DLD1 (cell line): ENCODE results near the gene EXOC6.

Experiments
- in situ Hi-C: cut with HindIII; loops from 2 replicates; pipeline ENCODE4 v1.10.0; 2017; ENCODE audit warnings: low sequenced_read_pairs

EXOC6 gene

GRCh38 chr10:92997620-92998019 is 149.3 kb downstream of the EXOC6 start:
- in situ Hi-C loops: no loop called here

DNA sequence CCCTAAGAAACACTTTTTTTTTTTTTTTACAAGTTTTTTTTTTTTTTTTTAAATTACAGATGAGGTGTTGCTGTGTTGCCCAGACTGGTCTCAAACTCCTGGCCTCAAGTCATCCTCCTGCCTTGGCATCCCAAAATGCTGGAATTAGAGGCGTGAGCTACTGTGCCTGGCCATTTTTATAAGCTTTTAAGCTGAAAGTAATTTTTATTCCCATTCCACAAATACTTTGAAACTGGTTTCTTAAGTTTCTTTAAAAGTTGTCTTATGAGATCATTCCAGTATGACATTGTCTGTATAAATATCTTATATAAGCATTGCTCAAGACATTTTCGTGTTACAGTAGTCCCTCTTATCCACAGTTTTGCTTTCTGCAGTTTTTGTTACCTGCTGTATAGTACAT is 150.9 kb downstream of the EXOC6 start:
- in situ Hi-C loops: no loop called here

DNA sequence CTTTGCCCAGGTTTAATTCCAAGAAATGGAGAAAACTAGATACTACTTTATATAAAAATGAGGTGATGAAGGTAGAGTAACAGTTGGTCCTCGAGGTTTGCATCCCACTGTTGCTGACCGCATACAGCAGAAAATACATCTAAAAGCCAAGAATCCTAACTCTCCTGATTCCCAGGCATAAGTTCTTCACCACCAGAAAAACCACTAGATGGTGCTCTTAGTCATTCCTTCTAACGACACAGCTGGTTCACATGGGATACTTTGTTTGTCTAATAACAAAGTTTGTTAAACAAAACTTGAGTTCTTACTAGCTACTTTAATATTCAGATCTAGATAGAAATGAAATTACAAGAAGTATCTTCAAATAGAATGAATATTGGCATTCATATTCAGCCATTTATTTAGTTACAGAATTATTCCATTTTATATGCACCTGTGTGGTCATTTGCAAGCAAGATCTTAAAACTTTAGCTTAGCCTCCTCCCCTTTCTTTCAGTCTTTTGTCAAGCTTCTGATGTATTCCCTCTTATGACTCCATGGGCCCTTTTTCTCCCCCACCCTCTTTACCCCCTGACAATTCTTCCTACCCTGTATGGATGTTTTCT is 158.2 kb downstream of the EXOC6 start:
- in situ Hi-C loops: no loop called here

- in situ Hi-C loops: no loop called here
These were observed 167.4 kb downstream of the EXOC6 start for GRCh38 chr10:93015722-93016121.

DNA sequence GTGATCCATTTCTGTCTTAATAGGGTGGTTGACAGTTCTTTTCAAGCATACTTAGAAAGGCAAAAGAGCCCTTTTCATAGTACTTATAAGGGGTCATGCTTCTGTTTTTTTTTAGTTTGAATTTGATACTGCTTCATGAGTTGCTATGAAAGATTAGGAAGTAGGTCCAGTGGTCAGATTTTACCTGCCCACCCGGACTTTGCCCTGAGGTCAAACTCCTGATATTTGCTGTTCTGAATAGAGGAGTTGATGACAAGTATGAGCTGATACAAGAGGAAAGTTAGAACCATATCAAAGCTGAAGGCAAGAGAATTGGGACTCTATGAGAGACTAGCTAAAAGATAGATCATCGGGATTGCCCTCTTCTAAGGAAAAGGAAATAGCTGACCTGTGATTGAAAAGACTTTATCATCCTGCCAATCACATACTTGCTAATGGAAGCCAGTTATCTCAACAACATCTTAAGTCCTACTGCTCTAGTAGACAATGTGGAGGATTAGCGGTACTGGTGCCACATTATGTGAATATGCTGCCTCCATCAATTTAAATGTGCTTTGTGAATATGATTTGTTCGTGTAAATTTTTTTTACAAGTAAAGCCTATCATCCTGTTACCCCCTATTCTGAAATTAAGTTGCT is 174.8 kb downstream of the EXOC6 start:
- in situ Hi-C loops: no loop called here

- in situ Hi-C loops: no loop called here
These were observed 177.8 kb downstream of the EXOC6 start for GRCh38 chr10:93026072-93026471.

GRCh38 chr10:93027508-93027907 is 179.2 kb downstream of the EXOC6 start:
- in situ Hi-C loops: no loop called here

DNA sequence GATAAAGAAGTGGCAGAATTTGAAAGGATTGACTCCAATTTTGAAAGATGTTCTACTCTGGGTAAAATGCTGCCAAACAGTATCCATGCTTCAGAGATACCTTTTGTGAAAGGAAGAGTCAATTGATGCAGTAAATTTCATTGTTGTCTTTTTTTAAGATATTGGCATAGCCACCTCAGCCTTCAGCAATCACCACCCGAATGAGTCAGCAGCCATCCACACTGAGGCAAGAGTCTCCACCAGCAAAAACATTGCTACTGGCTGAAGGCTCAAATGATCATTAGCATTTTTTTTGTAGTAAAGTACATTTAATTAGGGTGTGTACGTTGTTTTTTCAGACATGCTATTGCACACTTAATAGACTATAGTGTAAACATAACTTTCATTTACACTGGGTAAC is 180.6 kb downstream of the EXOC6 start:
- in situ Hi-C loops: no loop called here

DNA sequence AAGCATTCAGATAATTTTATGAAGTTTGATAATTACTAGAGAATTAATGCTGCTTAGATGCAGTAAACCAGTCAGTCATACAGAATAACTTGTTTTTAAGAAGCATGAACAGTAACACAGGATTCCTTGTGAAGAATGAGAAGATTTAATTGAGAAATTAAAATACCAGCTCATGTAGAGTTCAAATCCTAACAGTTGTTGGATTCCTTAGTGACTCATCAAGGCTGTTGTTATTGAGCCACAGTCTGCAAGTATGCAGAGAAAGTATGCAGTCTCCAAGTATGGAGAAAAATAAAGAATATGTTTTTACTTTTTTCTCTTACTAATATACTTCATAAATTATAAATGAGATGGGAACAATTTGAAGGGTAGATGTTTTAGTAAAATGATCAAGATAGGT is 182.1 kb downstream of the EXOC6 start:
- in situ Hi-C loops: no loop called here

DNA sequence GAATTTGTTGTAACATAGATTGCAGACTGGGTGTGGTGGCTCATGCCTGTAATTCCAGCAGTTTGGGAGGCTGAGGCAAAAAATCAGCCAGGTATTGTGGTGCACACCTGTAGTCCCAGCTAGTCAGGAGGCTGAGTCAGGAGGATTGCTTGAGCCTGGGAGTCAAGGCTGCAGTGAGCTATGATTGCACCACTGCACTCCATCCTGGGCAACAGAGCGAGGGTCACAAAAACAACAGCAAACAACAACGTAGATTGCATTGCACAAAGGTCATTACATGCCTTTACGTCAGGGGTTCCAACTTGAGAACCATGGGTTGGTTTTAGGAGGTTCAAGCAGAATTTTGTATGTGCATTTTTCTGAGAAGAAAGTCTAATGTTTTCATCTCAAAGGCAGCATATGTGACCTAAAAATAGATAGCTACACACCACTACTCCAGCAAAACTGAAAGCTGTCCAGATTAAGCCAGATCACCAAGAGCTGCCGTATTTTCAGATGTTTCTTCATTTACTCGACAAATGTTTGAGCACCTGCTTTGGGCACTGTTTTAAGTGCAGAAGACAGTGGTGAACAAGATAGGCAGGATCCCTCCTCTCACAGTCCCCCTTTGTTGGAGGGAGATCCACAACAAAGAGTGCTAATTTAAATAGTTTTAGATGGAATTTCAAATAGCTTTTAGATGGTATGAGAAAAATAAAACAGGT is 183.9 kb downstream of the EXOC6 start:
- in situ Hi-C loops: no loop called here

GRCh38 chr10:93032809-93033137 is 184.5 kb downstream of the EXOC6 start:
- in situ Hi-C loops: no loop called here

- in situ Hi-C loops: no loop called here
These were observed 186.1 kb downstream of the EXOC6 start for GRCh38 chr10:93034426-93034825.

- in situ Hi-C loops: no loop called here
These were observed 190.8 kb downstream of the EXOC6 start for GRCh38 chr10:93039110-93039509.

DNA sequence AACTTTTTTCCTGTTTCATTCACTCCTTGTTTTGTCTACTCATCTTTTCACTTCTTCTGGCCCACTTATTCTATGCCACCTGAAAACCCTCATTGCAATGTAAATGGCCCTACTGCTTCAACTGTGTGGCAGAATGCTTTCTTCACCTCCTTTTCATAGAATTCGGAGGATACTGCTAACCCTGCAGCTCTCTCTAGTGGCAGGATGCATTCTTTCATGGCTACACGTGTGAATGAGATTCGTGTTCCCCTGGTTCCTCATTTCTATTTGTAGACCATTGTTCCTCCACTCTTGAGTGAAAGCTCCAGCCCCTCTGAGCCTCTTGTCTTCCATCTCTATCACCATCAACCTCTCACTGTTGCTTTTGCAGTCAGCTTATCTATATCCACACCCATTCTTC is 191.4 kb downstream of the EXOC6 start:
- in situ Hi-C loops: no loop called here

DNA sequence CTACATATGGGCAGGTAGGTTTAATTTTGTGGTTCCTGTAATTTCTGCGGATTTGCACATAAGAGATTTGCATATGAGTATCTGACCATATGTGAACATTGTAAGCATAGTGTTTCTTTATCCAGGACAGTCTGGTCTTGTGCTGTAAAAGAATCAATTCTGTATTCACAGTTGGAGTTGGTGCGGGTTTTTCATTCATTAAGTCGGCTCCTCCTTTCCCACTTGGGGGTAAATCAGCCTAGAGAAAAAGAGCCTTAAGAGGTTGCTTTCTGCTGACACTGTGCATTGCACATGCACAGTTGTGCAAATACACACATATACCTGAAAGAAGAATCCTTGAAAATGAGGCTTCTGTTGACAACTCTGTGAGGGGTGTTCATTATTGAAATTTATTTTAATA is 206.2 kb downstream of the EXOC6 start:
- in situ Hi-C loops: no loop called here

DNA sequence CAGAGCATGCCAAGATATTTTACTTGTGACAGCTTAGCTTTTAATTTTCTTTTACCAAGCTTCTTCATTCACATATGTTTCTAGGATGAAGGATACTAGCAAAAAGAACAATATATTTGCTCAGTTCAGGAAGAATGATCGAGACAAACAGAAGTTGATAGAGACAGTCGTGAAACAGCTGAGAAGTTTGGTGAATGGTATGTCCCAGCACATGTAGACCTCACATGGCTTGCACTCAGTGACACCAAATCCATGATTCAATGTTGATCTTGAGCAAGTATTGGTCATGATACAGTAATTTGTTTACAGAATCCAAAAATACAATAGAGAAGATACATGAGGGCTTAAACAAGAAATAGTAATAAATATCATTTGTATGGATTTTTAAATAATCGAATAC is 209.8 kb downstream of the EXOC6 start:
- in situ Hi-C loops: no loop called here

DNA sequence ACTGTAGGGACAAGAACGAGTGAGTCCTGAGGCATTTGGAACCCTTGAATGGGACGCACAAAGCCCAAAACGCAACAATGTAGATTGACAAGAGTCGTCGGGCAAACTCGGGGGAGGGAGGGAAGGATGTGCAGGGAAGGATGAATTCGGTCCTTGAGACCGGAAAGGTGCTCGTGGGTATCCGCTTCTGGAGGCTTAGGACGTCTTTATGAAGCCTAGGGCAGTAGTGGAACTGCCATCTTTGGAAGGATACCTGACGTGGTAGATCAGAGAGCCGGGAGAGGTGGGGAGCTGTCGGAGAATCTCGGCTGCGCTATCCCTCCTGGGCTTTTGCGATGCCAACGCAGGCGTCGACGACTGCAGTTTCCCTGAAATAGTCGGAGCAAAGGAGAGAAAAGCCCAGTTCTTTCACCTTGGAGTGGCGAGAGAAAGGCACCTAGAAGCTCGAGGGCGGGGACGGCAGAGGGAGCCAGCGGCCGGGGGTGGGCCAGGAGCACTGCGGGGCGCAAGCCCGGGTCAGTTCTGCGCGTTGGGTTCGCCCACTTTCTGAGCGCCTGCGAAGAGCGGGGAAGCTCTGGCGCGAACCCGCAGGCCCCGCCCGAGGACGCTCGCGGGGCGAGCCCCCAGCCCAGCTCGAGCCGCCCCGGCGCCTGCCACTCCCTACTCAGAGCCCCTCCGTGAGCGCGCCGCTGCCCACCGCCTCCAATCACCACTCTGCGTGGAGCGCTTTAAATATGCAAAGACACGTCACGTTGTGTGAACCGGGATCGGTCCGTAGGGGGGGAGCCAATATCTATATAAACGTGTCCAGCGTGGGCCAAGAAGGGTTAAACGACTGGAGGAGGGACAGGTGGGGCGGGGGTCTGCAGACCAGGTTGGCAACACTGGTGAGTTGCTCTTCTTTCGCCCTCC is 211.9 kb downstream of the EXOC6 start, which contains the start of gene CYP26C1:
CYP26C1 (plus strand) TSS at position 824 of the 912 bp plus-strand sequence. CDS start 466 bp downstream, outside the sequence.
- in situ Hi-C loops: no loop called here

DNA sequence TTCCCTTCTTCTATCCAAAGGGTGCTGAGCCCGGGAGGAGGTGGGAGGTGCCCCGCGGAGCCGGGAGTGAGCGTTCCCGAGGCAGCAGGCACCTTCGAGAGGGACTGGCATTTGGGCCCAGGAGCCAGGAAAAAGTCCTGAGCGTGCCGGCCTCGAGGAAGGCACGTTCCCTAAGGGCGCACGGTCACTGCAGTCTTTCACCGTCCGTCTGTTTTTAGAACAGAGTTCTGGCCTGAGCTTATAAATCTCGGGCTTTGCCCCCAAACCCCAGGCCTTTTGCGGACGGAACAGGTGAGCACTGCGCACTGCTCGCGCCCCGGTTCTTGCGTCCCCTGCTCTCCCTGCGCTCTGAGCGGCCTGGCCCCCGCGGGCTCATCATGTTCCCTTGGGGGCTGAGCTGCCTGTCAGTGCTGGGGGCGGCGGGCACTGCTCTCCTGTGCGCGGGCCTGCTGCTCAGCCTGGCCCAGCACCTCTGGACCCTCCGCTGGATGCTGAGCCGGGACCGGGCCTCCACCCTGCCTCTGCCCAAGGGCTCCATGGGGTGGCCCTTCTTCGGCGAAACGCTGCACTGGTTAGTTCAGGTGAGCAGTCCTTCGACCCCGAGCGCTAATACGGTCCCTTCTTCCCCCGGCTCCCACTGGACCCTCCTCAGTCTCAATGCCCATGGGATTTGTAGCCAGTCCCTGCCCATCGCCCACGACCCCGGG is 212.7 kb downstream of the EXOC6 start:
- in situ Hi-C loops: no loop called here

- in situ Hi-C loops: no loop called here
These were observed 213.5 kb downstream of the EXOC6 start for GRCh38 chr10:93061594-93062513.
